Loucy (cell line): ENCODE data around the gene NRCAM.

Source experiments
- H2AFZ ChIP-seq: fragments of 200-600 bp; sonication (generic); 2 replicates; pipeline ENCODE4 v1.6.0; 2016; ENCODE audit warnings: antibody characterized with exemption, mild to moderate bottlenecking, low read length, moderate library complexity
- H3F3A ChIP-seq: fragments of 200-600 bp; 2 replicates; pipeline ENCODE4 v1.6.0; 2016; ENCODE audit warnings: antibody characterized with exemption, low read depth, mild to moderate bottlenecking
- H3K27me3 ChIP-seq: fragments of 200-600 bp; sonication (generic); 2 replicates; pipeline ENCODE4 v1.6.1; 2014; ENCODE audit warnings: low read length, mild to moderate bottlenecking; ENCODE audit not compliant: insufficient read depth, poor library complexity, severe bottlenecking
- H3K36me3 ChIP-seq: fragments of 200-600 bp; sonication (generic); 2 replicates; pipeline ENCODE4 v1.6.1; 2016; ENCODE audit warnings: low read length; ENCODE audit not compliant: insufficient read depth
- H3K4me1 ChIP-seq: fragments of 200-600 bp; sonication (generic); 2 replicates; pipeline ENCODE4 v1.5.1; 2014; ENCODE audit warnings: low read length, mild to moderate bottlenecking; ENCODE audit not compliant: insufficient read depth, poor library complexity, severe bottlenecking
- H3K4me2 ChIP-seq: fragments of 200-600 bp; sonication (generic); 2 replicates; pipeline ENCODE4 v1.6.0; 2014; ENCODE audit warnings: antibody characterized with exemption, low read length, low read depth, mild to moderate bottlenecking; ENCODE audit not compliant: poor library complexity, severe bottlenecking
- H3K4me3 ChIP-seq: fragments of 200-600 bp; sonication (generic); 2 replicates; pipeline ENCODE4 v1.5.1; 2014; ENCODE audit warnings: low read length, mild to moderate bottlenecking, mixed read lengths; ENCODE audit not compliant: poor library complexity, severe bottlenecking
- H3K79me2 ChIP-seq: fragments of 200-600 bp; sonication (generic); 2 replicates; pipeline ENCODE4 v1.6.1; 2014; ENCODE audit warnings: low read length; ENCODE audit not compliant: insufficient read depth
- H3K9ac ChIP-seq: fragments of 200-600 bp; sonication (generic); 2 replicates; pipeline ENCODE4 v1.6.0; 2014; ENCODE audit warnings: mild to moderate bottlenecking, low read depth, low read length, moderate library complexity; ENCODE audit not compliant: poor library complexity, severe bottlenecking
- H3K9me2 ChIP-seq: fragments of 200-600 bp; sonication (generic); replicated peaks from 2 replicates; pipeline ENCODE4 v1.6.1; 2016; ENCODE audit warnings: low read depth, low read length, mixed read lengths
- H3K9me3 ChIP-seq: fragments of 200-600 bp; sonication (generic); 2 replicates; pipeline ENCODE4 v1.6.1; 2014; ENCODE audit warnings: mild to moderate bottlenecking, antibody characterized with exemption, low read length, low read depth; ENCODE audit not compliant: insufficient read depth
- H4K20me1 ChIP-seq: fragments of 200-600 bp; sonication (generic); 2 replicates; pipeline ENCODE4 v1.6.0; 2014; ENCODE audit warnings: antibody characterized with exemption, low read length, mild to moderate bottlenecking; ENCODE audit not compliant: insufficient read depth, poor library complexity, severe bottlenecking
- EZH2phosphoT487 ChIP-seq: fragments of 200-600 bp; IDR thresholded peaks from 2 replicates; pipeline ENCODE4 v1.6.1; 2018; ENCODE audit warnings: antibody characterized with exemption, mild to moderate bottlenecking, moderate library complexity, borderline replicate concordance
- TF ChIP-seq, protein P1 (sequence below): fragments of 200-600 bp; sonication (generic); conservative IDR thresholded peaks from 2 replicates; pipeline ENCODE4 v1.5.1; 2014; ENCODE audit warnings: mild to moderate bottlenecking, antibody characterized with exemption, low read length

Gene NRCAM

DNA sequence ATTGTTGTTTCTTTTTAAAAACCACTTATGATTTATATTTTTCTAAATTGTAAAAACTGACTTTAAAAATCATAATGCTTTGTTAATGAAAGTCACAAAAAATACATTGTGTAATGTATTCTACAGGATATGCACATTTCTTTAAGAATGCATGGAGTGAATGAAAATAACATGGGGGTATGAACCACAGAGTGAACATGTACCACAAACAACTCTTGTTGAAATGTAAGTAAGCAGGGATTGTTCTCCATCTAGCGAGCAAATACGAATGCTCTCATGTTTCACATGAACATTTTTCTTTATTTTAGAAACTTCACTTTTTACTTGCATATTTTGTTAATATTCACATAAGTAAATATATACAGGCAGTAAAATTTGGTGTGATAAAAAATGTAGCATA is 290.5 kb downstream of the NRCAM start:
- H3K79me2 ChIP-seq, result no peaks in the 10 kb centered on the region
- no peaks in the 10 kb centered on the region for H3K9me3 ChIP-seq
- no peak overlapping the region for H3K9ac ChIP-seq
- no peaks in the 10 kb centered on the region for H4K20me1 ChIP-seq
- TF ChIP-seq, protein P1, sequence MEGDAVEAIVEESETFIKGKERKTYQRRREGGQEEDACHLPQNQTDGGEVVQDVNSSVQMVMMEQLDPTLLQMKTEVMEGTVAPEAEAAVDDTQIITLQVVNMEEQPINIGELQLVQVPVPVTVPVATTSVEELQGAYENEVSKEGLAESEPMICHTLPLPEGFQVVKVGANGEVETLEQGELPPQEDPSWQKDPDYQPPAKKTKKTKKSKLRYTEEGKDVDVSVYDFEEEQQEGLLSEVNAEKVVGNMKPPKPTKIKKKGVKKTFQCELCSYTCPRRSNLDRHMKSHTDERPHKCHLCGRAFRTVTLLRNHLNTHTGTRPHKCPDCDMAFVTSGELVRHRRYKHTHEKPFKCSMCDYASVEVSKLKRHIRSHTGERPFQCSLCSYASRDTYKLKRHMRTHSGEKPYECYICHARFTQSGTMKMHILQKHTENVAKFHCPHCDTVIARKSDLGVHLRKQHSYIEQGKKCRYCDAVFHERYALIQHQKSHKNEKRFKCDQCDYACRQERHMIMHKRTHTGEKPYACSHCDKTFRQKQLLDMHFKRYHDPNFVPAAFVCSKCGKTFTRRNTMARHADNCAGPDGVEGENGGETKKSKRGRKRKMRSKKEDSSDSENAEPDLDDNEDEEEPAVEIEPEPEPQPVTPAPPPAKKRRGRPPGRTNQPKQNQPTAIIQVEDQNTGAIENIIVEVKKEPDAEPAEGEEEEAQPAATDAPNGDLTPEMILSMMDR, result no peak
- TF ChIP-seq EZH2phosphoT487, result no peak
- H3K4me1 ChIP-seq, result no peaks in the 10 kb centered on the region
- no peaks in the 10 kb centered on the region for H3K27me3 ChIP-seq
- H3K36me3 ChIP-seq, result no peaks in the 10 kb centered on the region
- H3K9me2 ChIP-seq, result no peaks in the 10 kb centered on the region
- no peak overlapping the region for H3K4me2 ChIP-seq
- H3K4me3 ChIP-seq, result no peak overlapping the region
- H3F3A ChIP-seq, result no peaks in the 10 kb centered on the region
- H2AFZ ChIP-seq, result no peak overlapping the region

DNA sequence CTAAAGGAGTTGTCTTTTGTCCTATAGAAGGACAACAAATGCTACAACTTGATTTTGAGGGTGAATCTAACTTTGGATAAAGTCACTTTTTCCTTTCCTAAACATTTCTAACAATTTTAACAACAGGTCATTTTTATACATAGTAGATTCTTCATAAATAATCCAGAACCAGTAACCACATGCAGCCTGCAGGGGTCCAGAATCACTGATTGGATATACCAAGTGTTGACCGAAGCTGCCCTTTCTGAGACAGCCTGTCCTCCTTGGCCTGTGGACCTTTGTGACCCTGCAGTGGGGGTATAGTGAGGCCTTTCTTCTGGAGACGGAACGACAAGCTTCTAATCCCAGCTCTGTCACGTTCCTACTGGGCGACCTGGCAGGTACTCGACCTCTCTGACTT is 291.3 kb downstream of the NRCAM start:
- TF ChIP-seq, protein P1, result no peak; the same call in 1 of the 2 replicates
- no peak for TF ChIP-seq EZH2phosphoT487
- Histone ChIP-seq H3K4me1 (no peaks in the 10 kb centered on the region), H3K9ac (no peak overlapping the region), H4K20me1 (no peaks in the 10 kb centered on the region), H3K27me3 (no peaks in the 10 kb centered on the region), H3K9me3 (no peaks in the 10 kb centered on the region), H3K36me3 (no peaks in the 10 kb centered on the region), H2AFZ (no peak overlapping the region), H3F3A (no peaks in the 10 kb centered on the region), H3K9me2 (no peaks in the 10 kb centered on the region), H3K4me3 (no peak overlapping the region), H3K4me2 (no peak overlapping the region), H3K79me2 (no peaks in the 10 kb centered on the region)

DNA sequence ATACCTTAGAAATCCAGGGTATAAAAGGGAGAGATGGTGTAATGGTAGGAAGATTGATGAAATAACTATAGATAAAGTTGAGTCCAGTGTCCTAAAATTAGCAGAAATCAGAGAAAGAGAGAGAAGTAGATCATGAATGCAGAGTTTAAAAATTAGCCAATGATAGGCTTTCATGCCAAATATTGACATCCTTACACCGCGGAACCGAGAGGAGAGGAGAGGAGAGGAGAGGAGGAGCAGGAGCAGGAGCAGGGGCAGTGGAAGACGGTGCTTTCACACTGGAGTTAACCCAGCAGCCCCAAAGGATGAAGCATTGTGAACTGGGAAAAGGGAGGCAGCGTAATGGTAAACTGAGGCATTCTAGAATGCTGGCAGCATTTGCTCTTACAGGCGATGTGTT is 291.9 kb downstream of the NRCAM start:
- H4K20me1 ChIP-seq, result no peaks in the 10 kb centered on the region

More for the DNA sequence above, 291.9 kb downstream of the NRCAM start:
- Histone ChIP-seq H2AFZ (no peak overlapping the region), H3F3A (no peaks in the 10 kb centered on the region), H3K27me3 (no peaks in the 10 kb centered on the region), H3K9ac (no peak overlapping the region), H3K4me2 (no peak overlapping the region), H3K4me3 (no peak overlapping the region), H3K4me1 (no peaks in the 10 kb centered on the region), H3K9me3 (no peaks in the 10 kb centered on the region), H3K9me2 (no peaks in the 10 kb centered on the region), H3K79me2 (no peaks in the 10 kb centered on the region), H3K36me3 (no peaks in the 10 kb centered on the region)
- TF ChIP-seq, protein P1, result no peak
- no peak for TF ChIP-seq EZH2phosphoT487
